Heart left ventricle (tissue), 13 donors: ENCODE measurements around the gene TTC23.

Experiments used
- POLR2A ChIP-seq, 2 donors: fragments of 450-650 bp; IDR thresholded peaks; one replicate each; pipeline ENCODE4 v1.6.1; 2017; ENCODE audit warnings: antibody characterized with exemption in 2 of 2, mild to moderate bottlenecking in 2 of 2, moderate library complexity in 2 of 2
- TF ChIP-seq, protein P1 (sequence below), 12 donors: fragments of 200-600 bp; sonication (generic) in 4 of 12; IDR thresholded peaks; one replicate each; pipeline versions ENCODE4 v1.5.0 to v1.8.0; 2018 to 2022; ENCODE audit warnings: antibody characterized with exemption in 12 of 12, mild to moderate bottlenecking in 5 of 12
- donor health status: ischemic (EF 13 %, LVEDD 7.1; RV severe dilation, severe dysfunction).
- donor health status: DM: no; HTN: yes; CAD: no.
- donor health status: DM: no; HTN: no; CAD: no.
- donor health status: ischemic (EF 25% LVEDD 6.9; RV normal size, moderate dysfunction).
- donor health status: ischemic (EF 25% LVEDD 5.7; RV mildly dilated, moderate dysfunction).
- donor health status: ischemic (EF 35%, LVEDD 5.7; RV mildly dilated, moderate dysfunction).
- donor health status: nonischemic (EF 11% LVEDD 7.7; RV severe dilation, severe dysfunction).
- donor health status: DM: yes; HTN: yes; CAD: no.
- donor health status: PGD.
- donor health status: ischemic (EF 29% LVEDD 5.4; RV normal size, mild dysfunction).
- donor health status: nonischemic (EF 23%, LVEDD 6.1; RV moderate dilation, normal function).

DNA sequence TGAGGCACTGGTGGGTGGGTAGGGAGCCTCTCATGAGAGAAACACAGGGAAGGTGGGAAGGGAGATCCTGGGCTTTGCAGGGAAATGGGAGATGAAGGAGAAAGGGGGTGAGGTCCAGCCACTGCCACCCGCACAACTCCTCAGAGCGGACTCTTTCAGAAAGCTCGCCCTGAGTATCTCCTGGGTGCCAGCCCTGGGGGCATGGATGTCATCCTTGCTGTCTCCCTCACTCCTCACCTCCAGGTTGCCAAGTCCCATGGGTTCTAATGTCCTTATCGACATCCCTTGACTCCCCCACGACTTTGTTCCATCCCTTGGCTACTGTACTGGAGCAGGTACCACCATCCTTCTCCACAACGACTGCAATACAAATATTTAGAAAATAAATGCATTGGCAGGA is 103.6 kb downstream of the TTC23 start:
- TF ChIP-seq, protein P1, sequence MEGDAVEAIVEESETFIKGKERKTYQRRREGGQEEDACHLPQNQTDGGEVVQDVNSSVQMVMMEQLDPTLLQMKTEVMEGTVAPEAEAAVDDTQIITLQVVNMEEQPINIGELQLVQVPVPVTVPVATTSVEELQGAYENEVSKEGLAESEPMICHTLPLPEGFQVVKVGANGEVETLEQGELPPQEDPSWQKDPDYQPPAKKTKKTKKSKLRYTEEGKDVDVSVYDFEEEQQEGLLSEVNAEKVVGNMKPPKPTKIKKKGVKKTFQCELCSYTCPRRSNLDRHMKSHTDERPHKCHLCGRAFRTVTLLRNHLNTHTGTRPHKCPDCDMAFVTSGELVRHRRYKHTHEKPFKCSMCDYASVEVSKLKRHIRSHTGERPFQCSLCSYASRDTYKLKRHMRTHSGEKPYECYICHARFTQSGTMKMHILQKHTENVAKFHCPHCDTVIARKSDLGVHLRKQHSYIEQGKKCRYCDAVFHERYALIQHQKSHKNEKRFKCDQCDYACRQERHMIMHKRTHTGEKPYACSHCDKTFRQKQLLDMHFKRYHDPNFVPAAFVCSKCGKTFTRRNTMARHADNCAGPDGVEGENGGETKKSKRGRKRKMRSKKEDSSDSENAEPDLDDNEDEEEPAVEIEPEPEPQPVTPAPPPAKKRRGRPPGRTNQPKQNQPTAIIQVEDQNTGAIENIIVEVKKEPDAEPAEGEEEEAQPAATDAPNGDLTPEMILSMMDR (IDR thresholded peaks at IDR 0.05) = no peak
- no peak for TF ChIP-seq POLR2A (IDR thresholded peaks at IDR 0.05)
